Ishikawa (cell line): ENCODE results near the gene MFSD12.

Experiments used
- EP300 ChIP-seq: IDR thresholded peaks from 2 replicates; pipeline ENCODE4 v1.6.1; 2012; ENCODE audit warnings: borderline replicate concordance
- TAF1 ChIP-seq: IDR thresholded peaks from 2 replicates; pipeline ENCODE4 v1.6.1; 2012; ENCODE audit warnings: low read depth, mild to moderate bottlenecking
- YY1 ChIP-seq: IDR thresholded peaks from 2 replicates; pipeline ENCODE4 v1.6.1; 2012; ENCODE audit warnings: low read depth

GRCh38 chr19:3531716-3532115 lies 25.7 kb downstream of the MFSD12 start:
- no peak for TF ChIP-seq EP300
- no peak for TF ChIP-seq TAF1
- no peak for TF ChIP-seq YY1
